Spleen (tissue), 7 donors: ENCODE measurements around the gene RAB6D.

Experiments
- CTCF ChIP-seq, 11 experiments: fragments of 200-600 bp in 7 of 11; fragments of 450-650 bp in 4 of 11; sonication (generic) in 4 of 11; IDR thresholded peaks in 8 of 11; conservative IDR thresholded peaks in 3 of 11; 1 replicate in 7 of 11; 2 replicates in 4 of 11; pipeline versions ENCODE4 v1.4.0 to v1.8.0; 2016 to 2021; ENCODE audit warnings: antibody characterized with exemption in 11 of 11, inconsistent platforms in 4 of 11, mild to moderate bottlenecking in 1 of 11
- POLR2A ChIP-seq, 3 donors: fragments of 450-650 bp; IDR thresholded peaks; one replicate each; pipeline ENCODE4 v1.5.1; 2017; ENCODE audit warnings: antibody characterized with exemption in 3 of 3, mild to moderate bottlenecking in 1 of 3
- donor health status: DM: no; HTN: no; CAD: no; lungs with moderate emphysema.
- donor health status: DM: no; HTN: no; CAD: no.
- donor health status: DM: no; HTN: no; CAD: no.

- TF ChIP-seq CTCF (IDR thresholded peaks at IDR 0.05 in 8 of 11, conservative IDR thresholded peaks at IDR 0.05 in 3 of 11): no peak
- TF ChIP-seq POLR2A (IDR thresholded peaks at IDR 0.05): no peak
These were observed 3.4 kb upstream of the RAB6D start for GRCh38 chr2:131367352-131367751.
